RWPE2 (cell line): ENCODE data around the gene ABHD6.

ENCODE experiments used
- ATAC-seq: fragments of 200-7000 bp; cut with Tn5 transposase; 3 replicates; pipeline ENCODE4 v1.9.1; 2021; ENCODE audit warnings: low read depth
- DNase-seq: peaks from one replicate; pipeline ENCODE4 v3.0.0-alpha.2; 2020; ENCODE audit warnings: low spot score
- H3K27ac ChIP-seq: fragments of 450-650 bp; 2 replicates; pipeline ENCODE4 v1.5.1; 2017; ENCODE audit warnings: mild to moderate bottlenecking; ENCODE audit not compliant: poor library complexity, severe bottlenecking
- H3K27me3 ChIP-seq: fragments of 250-450 bp; sonication (Bioruptor Pico); 2 replicates; pipeline ENCODE4 v1.5.1; 2021; ENCODE audit warnings: mild to moderate bottlenecking, moderate library complexity; ENCODE audit not compliant: insufficient read depth, poor library complexity, severe bottlenecking
- H3K36me3 ChIP-seq: fragments of 250-450 bp; sonication (Bioruptor Pico); 2 replicates; pipeline ENCODE4 v1.5.1; 2020; ENCODE audit warnings: low read depth, mild to moderate bottlenecking, moderate library complexity
- H3K4me1 ChIP-seq: fragments of 250-450 bp; sonication (Bioruptor Pico); 2 replicates; pipeline ENCODE4 v1.5.1; 2021; ENCODE audit warnings: mild to moderate bottlenecking, moderate library complexity; ENCODE audit not compliant: insufficient read depth, poor library complexity, severe bottlenecking
- H3K4me3 ChIP-seq: fragments of 250-450 bp; sonication (Bioruptor Pico); 2 replicates; pipeline ENCODE4 v1.5.1; 2021; ENCODE audit warnings: mild to moderate bottlenecking, moderate library complexity; ENCODE audit not compliant: severe bottlenecking
- H3K9me3 ChIP-seq: fragments of 250-450 bp; sonication (Bioruptor Pico); 2 replicates; pipeline ENCODE4 v1.5.1; 2021; ENCODE audit warnings: mild to moderate bottlenecking, moderate library complexity; ENCODE audit not compliant: severe bottlenecking
- TF ChIP-seq, protein P1 (sequence below): fragments of 450-650 bp; IDR thresholded peaks from one replicate; pipeline ENCODE4 v1.5.1; 2017; ENCODE audit warnings: mild to moderate bottlenecking, moderate library complexity; ENCODE audit not compliant: poor library complexity, severe bottlenecking

Gene ABHD6

DNA sequence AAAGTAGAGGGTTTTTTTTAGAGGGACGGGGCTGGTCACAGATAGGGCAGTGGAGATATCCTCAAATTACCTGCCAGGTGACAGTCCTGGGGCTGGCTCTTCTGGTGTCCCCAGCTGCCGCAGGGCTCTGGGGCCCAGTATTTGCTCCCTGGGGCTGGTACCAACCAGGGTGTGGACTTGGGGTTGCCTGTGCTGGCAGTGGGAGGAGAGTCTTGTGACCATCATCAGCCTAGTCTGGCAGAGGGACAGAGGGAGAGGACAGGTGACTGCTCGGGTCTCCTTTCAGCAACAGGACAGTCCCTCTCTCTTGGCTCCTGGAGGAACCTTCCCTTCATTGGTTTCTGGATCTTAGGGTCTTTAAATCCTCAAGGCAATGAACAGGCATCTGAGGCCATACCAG lies 60.6 kb downstream of the ABHD6 start:
- Histone ChIP-seq H3K36me3 (no peaks in the 10 kb centered on the region), H3K9me3 (no peaks in the 10 kb centered on the region), H3K4me1 (no peaks in the 10 kb centered on the region), H3K27ac (no peak overlapping the region), H3K27me3 (no peaks in the 10 kb centered on the region), H3K4me3 (no peak overlapping the region)
- TF ChIP-seq, protein P1, sequence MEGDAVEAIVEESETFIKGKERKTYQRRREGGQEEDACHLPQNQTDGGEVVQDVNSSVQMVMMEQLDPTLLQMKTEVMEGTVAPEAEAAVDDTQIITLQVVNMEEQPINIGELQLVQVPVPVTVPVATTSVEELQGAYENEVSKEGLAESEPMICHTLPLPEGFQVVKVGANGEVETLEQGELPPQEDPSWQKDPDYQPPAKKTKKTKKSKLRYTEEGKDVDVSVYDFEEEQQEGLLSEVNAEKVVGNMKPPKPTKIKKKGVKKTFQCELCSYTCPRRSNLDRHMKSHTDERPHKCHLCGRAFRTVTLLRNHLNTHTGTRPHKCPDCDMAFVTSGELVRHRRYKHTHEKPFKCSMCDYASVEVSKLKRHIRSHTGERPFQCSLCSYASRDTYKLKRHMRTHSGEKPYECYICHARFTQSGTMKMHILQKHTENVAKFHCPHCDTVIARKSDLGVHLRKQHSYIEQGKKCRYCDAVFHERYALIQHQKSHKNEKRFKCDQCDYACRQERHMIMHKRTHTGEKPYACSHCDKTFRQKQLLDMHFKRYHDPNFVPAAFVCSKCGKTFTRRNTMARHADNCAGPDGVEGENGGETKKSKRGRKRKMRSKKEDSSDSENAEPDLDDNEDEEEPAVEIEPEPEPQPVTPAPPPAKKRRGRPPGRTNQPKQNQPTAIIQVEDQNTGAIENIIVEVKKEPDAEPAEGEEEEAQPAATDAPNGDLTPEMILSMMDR = no peak
- ATAC-seq (no peak), DNase-seq (no peak)

DNA sequence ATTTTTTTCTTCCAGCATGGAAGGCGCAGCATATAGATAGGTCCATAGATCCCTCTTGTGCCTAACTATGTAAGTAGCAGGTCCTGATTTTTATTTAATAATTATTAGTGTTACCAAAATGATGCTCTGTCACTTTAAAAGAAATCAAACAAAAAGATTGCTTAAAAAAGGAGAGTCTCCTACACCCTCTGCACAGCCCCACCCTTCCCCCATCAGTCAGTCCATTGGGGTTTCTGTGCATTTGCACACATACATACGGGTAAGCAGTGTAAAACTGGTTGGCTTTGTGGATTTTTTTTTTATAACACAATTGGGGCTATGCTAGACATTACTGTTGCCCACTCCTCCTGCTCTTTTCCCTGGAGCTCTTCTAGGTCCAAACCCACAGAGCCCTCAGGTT lies 61.5 kb downstream of the ABHD6 start:
- TF ChIP-seq, protein P1 = no peak
- Histone ChIP-seq H3K36me3 (no peaks in the 10 kb centered on the region), H3K27ac (no peak overlapping the region), H3K9me3 (no peaks in the 10 kb centered on the region), H3K27me3 (no peaks in the 10 kb centered on the region), H3K4me1 (no peaks in the 10 kb centered on the region), H3K4me3 (no peak overlapping the region)
- ATAC-seq (no peak), DNase-seq (no peak)

DNA sequence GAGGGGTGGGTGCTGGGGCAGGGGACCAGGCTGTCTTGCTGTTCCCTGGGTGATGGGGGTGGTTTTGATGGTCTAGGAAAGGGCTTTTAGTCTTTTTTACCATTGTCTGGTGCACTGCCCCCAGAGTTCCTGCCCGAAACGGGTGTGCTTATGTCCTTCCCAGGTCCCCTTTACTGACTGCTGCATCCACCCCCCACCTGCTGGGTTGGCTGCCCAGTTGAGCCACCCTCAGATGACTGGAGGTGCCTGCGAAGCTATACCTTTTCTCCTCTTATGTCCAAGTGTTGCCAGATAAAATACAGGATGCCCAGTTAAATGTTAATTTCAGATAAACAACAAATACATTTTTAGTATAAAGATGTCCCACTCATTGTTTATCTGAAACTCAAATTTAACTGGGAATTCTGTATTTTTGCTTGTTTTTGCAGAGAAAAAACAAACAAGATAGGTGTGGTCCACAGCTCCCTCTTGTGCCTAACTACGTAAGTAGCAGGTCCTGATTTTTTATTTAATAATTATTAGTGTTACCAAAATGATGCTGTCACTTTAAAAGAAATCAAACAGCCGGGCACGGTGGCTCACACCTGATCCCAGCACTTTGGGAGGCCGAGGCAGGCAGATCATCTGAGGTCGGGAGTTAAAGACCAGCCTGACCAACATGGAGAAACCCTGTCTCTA lies 62.4 kb downstream of the ABHD6 start:
- Histone ChIP-seq H3K36me3 (no peaks in the 10 kb centered on the region), H3K4me1 (no peaks in the 10 kb centered on the region), H3K27ac (no peak overlapping the region), H3K9me3 (no peaks in the 10 kb centered on the region), H3K27me3 (no peaks in the 10 kb centered on the region), H3K4me3 (no peak overlapping the region)
- ATAC-seq = no peak
- TF ChIP-seq, protein P1 = peak; percentile 80
- DNase-seq = no peak

DNA sequence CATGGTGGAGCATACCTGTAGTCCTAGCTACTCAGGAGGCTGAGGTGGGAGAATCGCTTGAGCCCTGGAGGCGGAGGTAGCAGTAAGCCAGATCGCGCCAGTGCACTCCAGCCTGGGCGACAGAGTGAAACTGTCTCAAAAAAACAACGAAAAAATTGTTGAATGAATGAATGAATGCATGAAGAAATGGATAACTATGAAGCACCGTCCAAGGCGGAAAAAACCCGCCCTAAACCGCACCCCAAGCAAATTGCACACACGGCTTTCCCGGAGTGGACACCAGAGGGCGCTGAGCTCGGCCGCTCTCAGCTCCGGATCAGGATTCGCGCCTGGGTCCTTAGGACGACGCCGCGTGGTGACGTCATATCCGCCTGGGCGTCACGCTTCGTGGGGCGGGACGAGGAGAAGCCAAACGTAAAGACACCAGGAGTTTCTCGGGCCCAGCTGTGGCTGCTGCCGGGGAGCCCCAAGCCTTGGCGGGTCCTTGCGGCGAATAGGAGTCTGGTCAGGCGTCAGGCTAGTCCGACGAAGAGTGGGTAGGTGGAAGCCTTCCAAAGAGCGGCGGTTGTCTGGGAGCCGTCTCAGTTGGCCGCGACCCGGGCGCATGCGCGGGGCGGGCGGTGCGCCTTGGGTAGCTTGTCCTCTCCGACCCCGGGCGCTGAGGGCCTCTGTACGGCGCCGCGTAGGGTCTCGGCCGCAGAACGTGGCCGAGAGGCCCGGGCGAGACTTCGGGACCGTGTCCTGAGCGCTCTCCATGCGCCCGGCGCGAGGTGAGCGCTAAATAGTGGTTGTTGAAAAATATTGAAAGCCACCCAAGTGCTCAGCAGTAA lies 68.5 kb downstream of the ABHD6 start, which contains the start of the genes HTD2 and RPP14:
Gene HTD2 (plus strand): TSS at position 639 of the 830 bp plus-strand sequence. CDS start 11,094 bp downstream, outside the sequence.
Gene RPP14 (plus strand): TSS at position 364 of the 830 bp plus-strand sequence. CDS start 4,085 bp downstream, outside the sequence.
- H3K4me1 ChIP-seq = peaks cover 3% of the 10 kb centered on the region
- H3K4me3 ChIP-seq = peak within 1 kb of the TSS; percentile 77
- peaks cover 31% of the 10 kb centered on the region for H3K36me3 ChIP-seq
- TF ChIP-seq, protein P1 = peak; percentile 98
- DNase-seq (peak; percentile 95), ATAC-seq (peak; percentile 89)
- peak within 1 kb of the TSS; percentile 74 for H3K27ac ChIP-seq
- H3K27me3 ChIP-seq = no peaks in the 10 kb centered on the region
- no peaks in the 10 kb centered on the region for H3K9me3 ChIP-seq
